ENCODE measurements around the gene SMIM7. TPM values are rescaled to one million over a fixed set of nuclear protein-coding genes. Genes with fewer than 3 reads are reported as not detected.
A peak's percentile ranks its signal among the peaks of the same experiment; 100 is the strongest.

The SMIM7 gene
- total and polyA plus RNA-seq, 2 experiments from 2014 or later, result 67.2 to 88.2 TPM

GRCh38 chr19:16668176-16668575, 8.2 kb upstream of the SMIM7 start:
- H3K36me3 ChIP-seq, result no peaks in the 10 kb centered on the region
- no peak overlapping the region for H3K4me3 ChIP-seq
- H3K27ac ChIP-seq, result no peak overlapping the region
- TF ChIP-seq CTCF (IDR thresholded peaks at IDR 0.05; ENCODE audit: low read depth, low read length), result no peak
- no peaks in the 10 kb centered on the region for H3K27me3 ChIP-seq
- H3K4me1 ChIP-seq (ENCODE audit: low read depth), result no peaks in the 10 kb centered on the region
- DNase-seq (ENCODE audit: low read depth in 1 of 2, low spot score in 1 of 2), result no peak
- no peaks in the 10 kb centered on the region for H3K9me3 ChIP-seq (ENCODE audit: low read depth)

- H3K4me3 ChIP-seq, result peak overlapping the region; percentile 81
- H3K27ac ChIP-seq, result no peak overlapping the region
- TF ChIP-seq CTCF (IDR thresholded peaks at IDR 0.05; ENCODE audit: low read depth, low read length), result no peak
- H3K27me3 ChIP-seq, result no peaks in the 10 kb centered on the region
- H3K4me1 ChIP-seq (ENCODE audit: low read depth), result peaks cover 4% of the 10 kb centered on the region
- H3K36me3 ChIP-seq, result peaks cover 7% of the 10 kb centered on the region
- DNase-seq (ENCODE audit: low read depth in 1 of 2, low spot score in 1 of 2), result peak in 1 of 2 donors; percentile 50
- H3K9me3 ChIP-seq (ENCODE audit: low read depth), result no peaks in the 10 kb centered on the region
Measured at GRCh38 chr19:16661480-16662034, 1.6 kb upstream of the SMIM7 start.

- Histone ChIP-seq H3K4me1 (ENCODE audit: low read depth) (peaks cover 4% of the 10 kb centered on the region), H3K36me3 (peaks cover 10% of the 10 kb centered on the region), H3K27me3 (no peaks in the 10 kb centered on the region), H3K9me3 (ENCODE audit: low read depth) (no peaks in the 10 kb centered on the region), H3K27ac (peak within 1 kb of the TSS; percentile 78), H3K4me3 (peak within 1 kb of the TSS; percentile 81)
- DNase-seq (ENCODE audit: low read depth in 1 of 2, low spot score in 1 of 2), result peak; percentile 9 to 63
- no peak for TF ChIP-seq CTCF (IDR thresholded peaks at IDR 0.05; ENCODE audit: low read depth, low read length)
Measured at GRCh38 chr19:16660763-16661479, 977 bp upstream of the SMIM7 start, which contains the start of gene TMEM38A. Gene TMEM38A, plus strand, starts transcription at chr19:16661139. Its CDS starts 79 bp downstream, at chr19:16661218.

- no peak for TF ChIP-seq CTCF (IDR thresholded peaks at IDR 0.05; ENCODE audit: low read depth, low read length)
- no peak for DNase-seq (ENCODE audit: low read depth in 1 of 2, low spot score in 1 of 2)
- no peak overlapping the region for H3K27ac ChIP-seq
Measured at GRCh38 chr19:16659464-16659831, 496 bp downstream of the SMIM7 start.

GRCh38 chr19:16657384-16657783, 2.6 kb downstream of the SMIM7 start:
- no peak for TF ChIP-seq CTCF (IDR thresholded peaks at IDR 0.05; ENCODE audit: low read depth, low read length)

More at GRCh38 chr19:16659464-16659831, 496 bp downstream of the SMIM7 start:
- Histone ChIP-seq H3K4me3 (peak overlapping the region; percentile 60), H3K36me3 (peaks cover 18% of the 10 kb centered on the region), H3K27me3 (no peaks in the 10 kb centered on the region), H3K4me1 (ENCODE audit: low read depth) (peaks cover 4% of the 10 kb centered on the region), H3K9me3 (ENCODE audit: low read depth) (no peaks in the 10 kb centered on the region)

More at GRCh38 chr19:16657384-16657783, 2.6 kb downstream of the SMIM7 start:
- Histone ChIP-seq H3K9me3 (ENCODE audit: low read depth) (no peaks in the 10 kb centered on the region), H3K36me3 (peaks cover 30% of the 10 kb centered on the region), H3K4me3 (no peak overlapping the region), H3K27ac (no peak overlapping the region), H3K4me1 (ENCODE audit: low read depth) (peaks cover 4% of the 10 kb centered on the region), H3K27me3 (no peaks in the 10 kb centered on the region)
- DNase-seq (ENCODE audit: low read depth in 1 of 2, low spot score in 1 of 2), result no peak
